HT-29 (cell line): Measurements from ENCODE around the gene AOPEP. TPM values are rescaled to one million over a fixed set of nuclear protein-coding genes. Genes with fewer than 3 reads are reported as not detected.
A peak's percentile ranks its signal among the peaks of the same experiment; 100 is the strongest.

ENCODE experiments used
- DNase-seq: peaks from one replicate; pipeline ENCODE4 v3.0.0-alpha.2; 2015; ENCODE audit warnings: low spot score
- total RNA-seq: library from RNA; depleted of rRNA; stranded (reverse); fragments of >200 nt; shearing (Covaris generic); gene quantifications from 2 replicates; pipeline ENCODE4 v1.2.3, GENCODE V29; 2014; rRNA removed

The AOPEP gene
- total RNA-seq: 19.9 and 22.6 TPM in 2 replicates

- peak; percentile 98 for DNase-seq
These were observed at the start of gene AOPEP for GRCh38 chr9:94726495-94727191. TSS of gene AOPEP (plus strand) at chr9:94726699. CDS start at chr9:94759784, 33,085 bp downstream.

GRCh38 chr9:94677929-94678328, 48.6 kb upstream of the AOPEP start:
- DNase-seq: no peak

GRCh38 chr9:94679587-94679986, 46.9 kb upstream of the AOPEP start:
- no peak for DNase-seq

- DNase-seq: no peak
These were observed 46.5 kb upstream of the AOPEP start for GRCh38 chr9:94680020-94680419.

- no peak for DNase-seq
These were observed 45.9 kb upstream of the AOPEP start for GRCh38 chr9:94680621-94681020.

- DNase-seq: peak; percentile 84
These were observed 45.0 kb upstream of the AOPEP start for GRCh38 chr9:94681508-94681907.

- DNase-seq: no peak
These were observed 41.1 kb upstream of the AOPEP start for GRCh38 chr9:94685359-94685758.

- DNase-seq: no peak
These were observed 39.0 kb upstream of the AOPEP start for GRCh38 chr9:94687451-94687850.

- no peak for DNase-seq
These were observed 36.2 kb upstream of the AOPEP start for GRCh38 chr9:94690344-94690743.

GRCh38 chr9:94692601-94693000, 33.9 kb upstream of the AOPEP start:
- DNase-seq: no peak

- no peak for DNase-seq
These were observed 32.9 kb upstream of the AOPEP start for GRCh38 chr9:94693485-94694204.

GRCh38 chr9:94696545-94696944, 30.0 kb upstream of the AOPEP start:
- DNase-seq: no peak

- peak; percentile 13 for DNase-seq
These were observed 28.4 kb upstream of the AOPEP start for GRCh38 chr9:94697972-94698581.

GRCh38 chr9:94699715-94700373, 26.7 kb upstream of the AOPEP start:
- no peak for DNase-seq

GRCh38 chr9:94700445-94700844, 26.1 kb upstream of the AOPEP start:
- no peak for DNase-seq

- no peak for DNase-seq
These were observed 22.9 kb upstream of the AOPEP start for GRCh38 chr9:94703488-94704140.

GRCh38 chr9:94705162-94705702, 21.3 kb upstream of the AOPEP start:
- DNase-seq: no peak

GRCh38 chr9:94706922-94707321, 19.6 kb upstream of the AOPEP start:
- no peak for DNase-seq

GRCh38 chr9:94713436-94714215, 12.9 kb upstream of the AOPEP start:
- DNase-seq: no peak

- DNase-seq: no peak
These were observed 12.0 kb upstream of the AOPEP start for GRCh38 chr9:94714494-94714893.

GRCh38 chr9:94717761-94718160, 8.7 kb upstream of the AOPEP start:
- no peak for DNase-seq
